ENCODE results near the gene AATK. TPM values are rescaled to one million over a fixed set of nuclear protein-coding genes. Genes with fewer than 3 reads are reported as not detected.

Gene AATK
- total and polyA plus RNA-seq, 2 of the 13 experiments (the other 11 are each of a cell fraction or from before 2014, with no cell fraction given): 2.9 to 8.4 TPM

DNA sequence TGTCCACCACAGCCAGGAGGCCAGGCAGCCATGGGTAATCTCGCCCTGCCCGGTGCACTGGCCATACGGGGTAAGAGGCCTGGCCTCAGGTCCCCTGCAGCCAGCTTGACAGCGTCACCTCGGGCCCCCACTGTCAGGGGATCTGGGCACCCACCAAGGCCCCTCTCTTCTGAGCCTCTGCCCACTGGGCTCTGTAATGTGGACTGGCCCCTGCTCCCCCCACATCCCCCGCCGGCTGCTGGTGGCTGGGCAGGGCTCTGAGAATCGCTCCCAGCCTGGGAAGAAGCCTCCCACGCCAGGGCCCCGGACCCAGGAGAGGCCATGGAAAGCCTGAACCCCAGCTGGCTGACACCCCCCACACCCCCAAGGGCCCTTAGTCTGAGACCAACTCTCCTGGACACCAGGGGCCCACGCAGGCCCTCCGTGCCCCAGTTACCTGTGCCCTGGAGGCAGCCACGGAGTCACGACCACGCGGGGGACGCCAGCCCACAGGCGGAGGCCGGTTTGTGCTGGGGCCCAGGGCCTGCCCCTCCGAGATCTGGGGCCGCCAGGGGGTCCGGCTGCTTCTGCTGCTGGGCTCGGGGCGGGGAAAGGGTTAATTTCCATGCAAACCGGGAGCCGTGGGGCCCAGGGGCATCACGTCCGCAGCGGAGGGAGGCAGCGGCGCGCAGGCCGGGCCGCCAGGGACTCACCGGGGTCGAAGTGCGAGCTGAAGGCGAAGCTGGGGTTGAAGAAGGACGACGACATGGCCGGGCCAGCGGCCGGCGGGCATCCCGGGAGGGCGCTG is 582 bp downstream of the AATK start, which contains the start of gene PVALEF (continued):
- 0 out of 2 replicates have a peak, but pooled peaks have one; percentile 38 for TF ChIP-seq IRF2 (CRISPR knock-in tag; IDR thresholded peaks at IDR 0.05)
- TF ChIP-seq, protein P1, sequence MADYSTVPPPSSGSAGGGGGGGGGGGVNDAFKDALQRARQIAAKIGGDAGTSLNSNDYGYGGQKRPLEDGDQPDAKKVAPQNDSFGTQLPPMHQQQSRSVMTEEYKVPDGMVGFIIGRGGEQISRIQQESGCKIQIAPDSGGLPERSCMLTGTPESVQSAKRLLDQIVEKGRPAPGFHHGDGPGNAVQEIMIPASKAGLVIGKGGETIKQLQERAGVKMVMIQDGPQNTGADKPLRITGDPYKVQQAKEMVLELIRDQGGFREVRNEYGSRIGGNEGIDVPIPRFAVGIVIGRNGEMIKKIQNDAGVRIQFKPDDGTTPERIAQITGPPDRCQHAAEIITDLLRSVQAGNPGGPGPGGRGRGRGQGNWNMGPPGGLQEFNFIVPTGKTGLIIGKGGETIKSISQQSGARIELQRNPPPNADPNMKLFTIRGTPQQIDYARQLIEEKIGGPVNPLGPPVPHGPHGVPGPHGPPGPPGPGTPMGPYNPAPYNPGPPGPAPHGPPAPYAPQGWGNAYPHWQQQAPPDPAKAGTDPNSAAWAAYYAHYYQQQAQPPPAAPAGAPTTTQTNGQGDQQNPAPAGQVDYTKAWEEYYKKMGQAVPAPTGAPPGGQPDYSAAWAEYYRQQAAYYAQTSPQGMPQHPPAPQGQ (CRISPR knock-in tag; IDR thresholded peaks at IDR 0.05; ENCODE audit: borderline replicate concordance): no peak
- TF ChIP-seq KDM6A (CRISPR knock-in tag; IDR thresholded peaks at IDR 0.05; ENCODE audit: low read depth): peak; percentile 83
- no peak for TF ChIP-seq SP2 (CRISPR knock-in tag; IDR thresholded peaks at IDR 0.05)
- TF ChIP-seq ZNF570 (CRISPR knock-in tag; IDR thresholded peaks at IDR 0.05; ENCODE audit: borderline replicate concordance): no peak
- TF ChIP-seq ZNF776 (CRISPR knock-in tag; IDR thresholded peaks at IDR 0.05): no peak; the same call in 1 of the 2 replicates
- TF ChIP-seq, protein P2, sequence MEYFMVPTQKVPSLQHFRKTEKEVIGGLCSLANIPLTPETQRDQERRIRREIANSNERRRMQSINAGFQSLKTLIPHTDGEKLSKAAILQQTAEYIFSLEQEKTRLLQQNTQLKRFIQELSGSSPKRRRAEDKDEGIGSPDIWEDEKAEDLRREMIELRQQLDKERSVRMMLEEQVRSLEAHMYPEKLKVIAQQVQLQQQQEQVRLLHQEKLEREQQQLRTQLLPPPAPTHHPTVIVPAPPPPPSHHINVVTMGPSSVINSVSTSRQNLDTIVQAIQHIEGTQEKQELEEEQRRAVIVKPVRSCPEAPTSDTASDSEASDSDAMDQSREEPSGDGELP (IDR thresholded peaks at IDR 0.05; ENCODE audit: borderline replicate concordance, low read depth): peak; percentile 25; the same call in 1 of the 2 replicates
- TF ChIP-seq NR1H2 (CRISPR knock-in tag; IDR thresholded peaks at IDR 0.05; ENCODE audit: borderline replicate concordance, low read depth): peak; percentile 30; the same call in 1 of the 2 replicates
- no peak; the same call in 1 of the 2 replicates for TF ChIP-seq ZNF737 (CRISPR knock-in tag; IDR thresholded peaks at IDR 0.05; ENCODE audit: borderline replicate concordance)
- no peak for TF ChIP-seq ZFP36L1 (CRISPR knock-in tag; IDR thresholded peaks at IDR 0.05)
- no peak for TF ChIP-seq NFRKB (IDR thresholded peaks at IDR 0.05)
- TF ChIP-seq, protein P3, sequence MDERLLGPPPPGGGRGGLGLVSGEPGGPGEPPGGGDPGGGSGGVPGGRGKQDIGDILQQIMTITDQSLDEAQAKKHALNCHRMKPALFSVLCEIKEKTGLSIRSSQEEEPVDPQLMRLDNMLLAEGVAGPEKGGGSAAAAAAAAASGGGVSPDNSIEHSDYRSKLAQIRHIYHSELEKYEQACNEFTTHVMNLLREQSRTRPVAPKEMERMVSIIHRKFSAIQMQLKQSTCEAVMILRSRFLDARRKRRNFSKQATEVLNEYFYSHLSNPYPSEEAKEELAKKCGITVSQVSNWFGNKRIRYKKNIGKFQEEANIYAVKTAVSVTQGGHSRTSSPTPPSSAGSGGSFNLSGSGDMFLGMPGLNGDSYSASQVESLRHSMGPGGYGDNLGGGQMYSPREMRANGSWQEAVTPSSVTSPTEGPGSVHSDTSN (CRISPR knock-in tag; IDR thresholded peaks at IDR 0.05): no peak
- TF ChIP-seq ZKSCAN8 (CRISPR knock-in tag; IDR thresholded peaks at IDR 0.05; ENCODE audit: borderline replicate concordance): no peak
- TF ChIP-seq RELA (CRISPR knock-in tag; IDR thresholded peaks at IDR 0.05): no peak
- no peak for TF ChIP-seq SP1 (IDR thresholded peaks at IDR 0.05)
- TF ChIP-seq SP1 (CRISPR knock-in tag; IDR thresholded peaks at IDR 0.05): no peak
- TF ChIP-seq ZNF264 (CRISPR knock-in tag; IDR thresholded peaks at IDR 0.05): 0 out of 2 replicates have a peak, but pooled peaks have one; percentile 29
- TF ChIP-seq REL (CRISPR knock-in tag; conservative IDR thresholded peaks at IDR 0.05): 0 out of 2 replicates have a peak, but pooled peaks have one; percentile 72
- no peak for TF ChIP-seq MTA1 (CRISPR knock-in tag; IDR thresholded peaks at IDR 0.05; ENCODE audit: borderline replicate concordance)
- no peak for TF ChIP-seq SRY (CRISPR knock-in tag; IDR thresholded peaks at IDR 0.05)
- TF ChIP-seq KAT8 (CRISPR knock-in tag; IDR thresholded peaks at IDR 0.05): peak; percentile 63; the same call in 1 of the 2 replicates
- TF ChIP-seq PITX1 (CRISPR knock-in tag; IDR thresholded peaks at IDR 0.05): peak; percentile 71; the same call in 1 of the 2 replicates
- no peak for TF ChIP-seq PRPF4 (IDR thresholded peaks at IDR 0.05; ENCODE audit: low read depth, low read length, poor library complexity, severe bottlenecking)
- TF ChIP-seq DNMT3B (CRISPR knock-in tag; conservative IDR thresholded peaks at IDR 0.05): no peak
- no peak for TF ChIP-seq CEBPZ (IDR thresholded peaks at IDR 0.05; ENCODE audit: low read length)

Data from HepG2 (cell line).